ENCODE results near the gene LDLRAD1. TPM values are rescaled to one million over a fixed set of nuclear protein-coding genes. Genes with fewer than 3 reads are reported as not detected.

LDLRAD1 gene
- total and polyA plus RNA-seq, 4 donors = 8.0 to 30.1 (median 26.8) TPM

- Histone ChIP-seq H3K9ac (ENCODE audit: insufficient read depth in 1 of 2, low read length in 2 of 2) (no peak overlapping the region), H3K36me3 (ENCODE audit: control insufficient read depth in 4 of 4, insufficient read depth in 4 of 4, low read length in 4 of 4) (no peaks in the 10 kb centered on the region), H3K4me1 (ENCODE audit: control insufficient read depth in 5 of 5, insufficient read depth in 5 of 5, low read length in 5 of 5) (peaks cover 0 to 1% (median 0%) of the 10 kb centered on the region in 5 donors), H3K27ac (ENCODE audit: low read depth in 1 of 2, low read length in 1 of 2) (no peak overlapping the region), H3K9me3 (ENCODE audit: control insufficient read depth in 4 of 4, insufficient read depth in 3 of 4, low read length in 3 of 4) (no peaks in the 10 kb centered on the region), H3K27me3 (ENCODE audit: control insufficient read depth in 3 of 3, insufficient read depth in 3 of 3, low read length in 2 of 3) (no peaks in the 10 kb centered on the region), H3K4me3 (no peak overlapping the region)
- TF ChIP-seq CTCF (IDR thresholded peaks at IDR 0.05; ENCODE audit: control extremely low read depth, extremely low read depth) = no peak
- 71 to 85% methylated on average over 5 of the region's 5 CpGs for WGBS, 2 donors
- DNase-seq (no peak), ATAC-seq (ENCODE audit: insufficient read depth, low FRiP score) (no peak)
These were observed 649 bp upstream of the LDLRAD1 start for GRCh38 chr1:54018635-54019034.

GRCh38 chr1:54016343-54017282 lies 1.4 kb downstream of the LDLRAD1 start:
- Histone ChIP-seq H3K9ac (ENCODE audit: insufficient read depth in 1 of 2, low read length in 2 of 2) (no peak overlapping the region), H3K4me1 (ENCODE audit: control insufficient read depth in 5 of 5, insufficient read depth in 5 of 5, low read length in 5 of 5) (peaks cover 0 to 1% (median 0%) of the 10 kb centered on the region in 5 donors), H3K36me3 (ENCODE audit: control insufficient read depth in 4 of 4, insufficient read depth in 4 of 4, low read length in 4 of 4) (no peaks in the 10 kb centered on the region), H3K27ac (ENCODE audit: low read depth in 1 of 2, low read length in 1 of 2) (no peak overlapping the region), H3K9me3 (ENCODE audit: control insufficient read depth in 4 of 4, insufficient read depth in 3 of 4, low read length in 3 of 4) (no peaks in the 10 kb centered on the region), H3K4me3 (no peak overlapping the region), H3K27me3 (ENCODE audit: control insufficient read depth in 3 of 3, insufficient read depth in 3 of 3, low read length in 2 of 3) (peaks cover 0 to 2% (median 0%) of the 10 kb centered on the region in 3 donors)
- no peak for TF ChIP-seq CTCF (IDR thresholded peaks at IDR 0.05; ENCODE audit: control extremely low read depth, extremely low read depth)
- DNase-seq = no peak
- 57 to 76% methylated on average over 8 of the region's 8 CpGs for whole genome bisulfite sequencing, 2 donors
- ATAC-seq (ENCODE audit: insufficient read depth, low FRiP score) = peak; percentile 70

GRCh38 chr1:54014009-54014629 lies 3.9 kb downstream of the LDLRAD1 start:
- no peak overlapping the region for H3K27ac ChIP-seq (ENCODE audit: low read depth in 1 of 2, low read length in 1 of 2)
- 62 to 78% methylated on average over 14 to 17 of the region's 17 CpGs for WGBS, 2 donors

More at GRCh38 chr1:54014009-54014629, 3.9 kb downstream of the LDLRAD1 start:
- Histone ChIP-seq H3K4me3 (no peak overlapping the region), H3K9ac (ENCODE audit: insufficient read depth in 1 of 2, low read length in 2 of 2) (no peak overlapping the region), H3K27me3 (ENCODE audit: control insufficient read depth in 3 of 3, insufficient read depth in 3 of 3, low read length in 2 of 3) (peaks cover 0 to 2% (median 0%) of the 10 kb centered on the region in 3 donors), H3K4me1 (ENCODE audit: control insufficient read depth in 5 of 5, insufficient read depth in 5 of 5, low read length in 5 of 5) (no peaks in the 10 kb centered on the region), H3K9me3 (ENCODE audit: control insufficient read depth in 4 of 4, insufficient read depth in 3 of 4, low read length in 3 of 4) (no peaks in the 10 kb centered on the region), H3K36me3 (ENCODE audit: control insufficient read depth in 4 of 4, insufficient read depth in 4 of 4, low read length in 4 of 4) (no peaks in the 10 kb centered on the region)
- ATAC-seq (ENCODE audit: insufficient read depth, low FRiP score) = no peak
- DNase-seq = no peak
- TF ChIP-seq CTCF (IDR thresholded peaks at IDR 0.05; ENCODE audit: control extremely low read depth, extremely low read depth) = no peak

Measured in lung (tissue), 12 donors.